CMK (cell line): Measurements from ENCODE around the gene TMEM143.
A peak's percentile ranks its signal among the peaks of the same experiment; 100 is the strongest.
"Not testable (repeated sequence)": the region's sequence is repeated elsewhere in the genome, so short reads cannot be mapped to it uniquely, and the experiment has no call there.

Source experiments
- DNase-seq: peaks from one replicate; pipeline ENCODE4 v3.0.0-alpha.2; 2010; ENCODE audit warnings: low read depth

TMEM143 gene

DNA sequence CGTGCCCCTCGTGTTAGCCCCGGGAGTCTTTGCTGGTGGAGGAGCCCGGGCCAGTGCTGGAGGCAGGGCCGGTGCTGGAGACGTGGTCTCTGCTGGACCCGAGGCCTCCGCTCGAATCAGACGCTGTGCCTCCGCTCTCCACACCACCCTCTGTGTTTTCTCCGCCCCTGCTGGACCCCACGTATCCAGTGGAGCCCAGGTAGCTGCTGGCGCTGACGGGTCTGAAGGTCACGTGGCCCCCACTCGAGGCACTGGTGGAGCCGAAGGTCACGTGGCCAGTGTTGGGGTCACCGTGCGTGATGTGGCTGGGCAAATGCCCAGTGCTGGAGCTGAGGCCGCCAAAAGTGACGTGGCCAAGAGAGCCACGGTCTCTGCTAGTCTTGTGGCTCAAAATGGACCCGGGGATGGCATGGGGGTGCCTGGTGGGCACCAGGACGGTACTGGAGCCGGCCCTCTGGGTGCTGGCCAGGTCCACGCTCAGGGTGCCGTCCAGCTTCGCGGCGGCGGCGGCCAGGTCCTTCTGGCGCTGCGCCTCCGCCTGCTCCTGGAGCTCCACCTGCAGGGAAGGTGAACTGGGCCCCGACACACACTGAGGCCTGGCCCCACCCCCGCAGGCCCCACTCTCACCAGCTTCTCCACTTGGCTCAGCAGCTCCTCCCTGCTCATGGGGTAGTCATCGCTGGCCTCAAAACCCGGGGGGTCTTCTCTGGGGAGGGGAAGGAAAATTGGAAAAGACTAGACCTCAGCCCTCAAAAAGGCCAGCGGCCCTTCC, 66.6 kb downstream of the TMEM143 start:
- DNase-seq, result no peak

DNA sequence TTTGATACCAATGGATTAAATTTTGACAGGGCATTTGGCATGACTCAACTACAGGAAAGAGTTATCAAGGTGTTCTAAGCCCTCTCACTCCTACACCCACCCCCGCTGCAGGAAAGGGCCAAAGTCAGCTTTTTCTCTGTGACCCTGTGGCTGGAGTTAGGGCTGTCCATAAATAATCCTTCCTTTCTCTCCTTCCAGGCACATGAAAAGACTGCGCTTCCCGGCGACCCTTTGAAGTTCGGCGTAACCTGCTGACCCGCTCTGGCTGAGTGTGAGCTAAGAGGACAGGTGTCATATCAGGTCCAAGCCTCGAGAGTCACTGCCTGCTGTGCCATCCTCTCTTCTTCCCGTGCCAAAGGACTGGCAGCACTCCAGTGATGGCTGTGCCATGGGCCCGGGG, 68.3 kb downstream of the TMEM143 start:
- no peak for DNase-seq

DNA sequence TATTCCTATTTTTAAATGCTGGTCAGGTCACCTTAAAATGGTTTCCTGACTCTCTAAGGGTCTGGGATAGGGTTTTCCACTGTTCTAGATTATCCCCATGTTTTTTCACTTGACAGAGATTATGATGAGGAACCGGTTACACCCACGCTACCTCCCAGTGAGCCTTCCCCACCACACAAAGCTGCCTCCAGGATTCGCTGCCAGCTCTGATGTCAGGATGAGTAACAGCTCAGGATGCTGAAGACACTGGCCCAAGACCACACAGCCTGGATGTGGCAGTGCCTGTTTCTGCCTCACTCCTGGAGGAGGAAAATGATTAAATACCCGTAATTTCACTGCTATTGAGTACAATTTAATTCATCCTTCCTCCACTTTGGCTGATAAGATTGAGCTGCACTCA, 70.9 kb downstream of the TMEM143 start:
- no peak for DNase-seq

DNA sequence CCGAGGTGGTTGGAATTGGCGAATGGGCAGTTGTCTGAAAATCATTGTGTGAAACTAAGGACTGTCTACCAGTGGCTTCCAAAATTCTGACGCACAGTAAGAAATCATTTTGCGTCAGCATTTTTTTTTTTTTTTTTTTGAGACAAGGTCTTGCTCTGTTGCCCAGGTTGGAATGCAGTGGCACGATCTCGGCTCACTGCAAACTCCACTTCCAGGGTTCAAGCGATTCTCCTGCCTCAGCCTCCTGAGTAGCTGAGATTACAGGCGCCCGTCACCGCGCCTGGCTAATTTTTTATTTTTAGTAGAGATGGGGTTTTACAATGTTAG, 72.3 kb downstream of the TMEM143 start:
- not testable (repeated sequence) for DNase-seq

DNA sequence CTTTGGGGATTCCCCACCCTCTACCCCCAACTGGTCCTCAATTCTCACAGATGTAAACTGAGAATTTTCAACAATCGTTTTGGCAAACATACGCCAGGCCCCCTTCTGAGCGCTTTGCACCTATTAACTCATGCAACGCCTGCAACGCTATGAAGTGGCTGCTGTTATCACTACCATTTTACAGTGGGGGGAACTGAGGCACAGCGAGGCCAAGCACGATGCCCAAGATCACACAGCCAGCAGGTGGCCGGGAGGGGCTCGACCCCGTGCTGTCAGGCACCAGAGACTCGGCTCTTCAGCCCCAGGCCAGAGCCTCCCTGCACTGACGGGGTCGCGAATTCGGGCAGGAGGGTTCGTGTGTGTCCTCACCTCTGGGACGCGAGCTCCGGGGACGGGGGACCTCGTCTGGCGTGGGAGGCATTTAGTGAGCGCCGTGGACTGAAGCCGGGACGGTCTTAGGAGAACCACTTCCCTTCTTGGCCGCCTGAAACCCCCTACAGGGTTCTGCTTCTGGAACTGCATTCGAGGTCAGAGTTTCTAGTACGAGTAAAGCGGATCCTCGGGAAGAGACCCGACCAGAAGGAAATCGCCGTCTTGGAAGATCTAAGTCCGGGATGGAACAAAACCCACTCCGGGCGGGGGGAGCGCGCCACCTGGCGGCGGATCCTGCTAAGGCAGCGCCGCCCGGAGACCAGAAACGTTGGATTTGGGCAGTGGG, 72.8 kb downstream of the TMEM143 start:
- peak; percentile 43 for DNase-seq

DNA sequence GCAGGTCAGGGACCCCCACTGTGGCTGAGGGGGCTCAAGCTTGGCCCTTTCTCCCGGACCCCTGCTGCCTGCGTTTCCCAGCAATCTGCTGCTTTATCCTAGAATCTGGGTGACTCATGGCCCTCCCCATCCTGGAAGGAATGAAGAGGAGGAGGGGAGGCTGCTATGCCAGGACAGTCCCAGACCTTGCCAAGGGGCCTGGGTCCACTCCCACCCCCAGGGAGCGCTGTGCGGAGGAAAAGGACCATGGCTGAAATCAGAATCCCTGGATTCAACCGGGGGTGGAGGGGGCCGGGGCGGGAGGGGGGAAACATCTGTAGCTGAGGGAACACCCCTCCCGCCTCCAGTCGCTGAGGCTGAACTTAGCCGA, 73.4 kb downstream of the TMEM143 start:
- DNase-seq, result no peak

DNA sequence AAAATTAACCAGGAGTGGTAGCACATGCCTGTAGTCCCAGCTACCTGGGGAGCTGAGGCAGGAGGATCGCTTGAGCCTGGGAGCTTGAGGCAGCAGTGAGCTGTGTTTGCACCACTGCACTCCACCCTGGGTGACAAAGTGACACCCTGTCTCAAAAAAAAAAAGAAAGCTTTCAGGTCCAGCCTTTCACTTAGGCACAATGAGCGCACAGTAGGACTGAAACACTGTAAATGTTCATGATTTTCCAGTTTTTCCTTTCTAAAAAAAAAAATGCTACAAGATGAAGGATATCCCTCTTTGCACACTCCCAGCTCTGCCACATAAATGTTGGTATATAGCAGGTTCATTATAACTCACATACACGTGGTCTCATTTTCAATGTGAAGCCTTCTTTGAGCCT, 76.0 kb downstream of the TMEM143 start:
- DNase-seq, result no peak

DNA sequence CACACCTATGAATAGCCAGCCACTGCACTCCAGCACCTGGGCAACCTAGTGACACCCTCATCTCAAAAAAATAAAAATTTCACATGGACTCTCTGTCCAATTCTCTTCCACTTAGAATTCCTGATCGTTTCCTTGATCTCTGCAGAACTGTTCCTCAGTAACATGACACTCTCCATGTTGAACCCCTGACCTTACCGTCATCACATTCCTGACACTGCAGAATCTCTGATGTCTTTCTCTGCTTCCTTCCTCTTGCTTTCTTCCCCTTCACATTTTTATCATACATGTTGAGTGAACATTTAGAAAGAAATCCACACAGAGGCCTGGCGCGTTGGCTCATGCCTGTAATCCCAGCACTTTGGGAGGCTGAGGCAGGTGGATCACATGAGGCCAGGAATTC, 78.8 kb downstream of the TMEM143 start:
- no peak for DNase-seq

DNA sequence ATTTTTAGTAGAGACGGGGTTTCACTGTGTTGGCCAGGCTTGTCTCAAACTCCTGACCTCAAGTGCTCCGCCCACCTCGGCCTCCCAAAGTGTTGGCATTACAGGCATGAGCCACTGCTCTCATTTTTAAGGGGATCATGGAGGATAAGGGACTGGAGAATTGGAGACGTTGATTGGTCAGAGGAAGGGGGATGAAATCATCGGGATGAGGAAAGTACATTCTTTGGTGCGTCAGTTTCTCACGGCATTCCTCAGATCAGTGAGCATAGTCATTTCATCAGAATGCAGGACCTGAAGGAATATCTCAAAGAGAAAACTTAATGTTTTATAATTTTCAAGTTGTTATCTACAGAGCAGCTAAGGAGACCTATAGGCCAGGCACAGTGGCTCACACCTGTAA, 79.8 kb downstream of the TMEM143 start:
- DNase-seq, result no peak
